HepG2 (cell line): Measurements from ENCODE around the gene C20orf202. TPM values are rescaled to one million over a fixed set of nuclear protein-coding genes. Genes with fewer than 3 reads are reported as not detected.

Experiments used
- AFF4 ChIP-seq: sonication (generic); formaldehyde crosslinking; IDR thresholded peaks from 2 replicates; pipeline ENCODE4 v1.4.0; 2020; ENCODE audit warnings: missing genetic modification reagents
- BCLAF1 ChIP-seq: fragments of 450-650 bp; IDR thresholded peaks from 2 replicates; pipeline ENCODE4 v1.6.1; 2017; ENCODE audit warnings: mild to moderate bottlenecking
- E2F2 ChIP-seq: sonication (generic); formaldehyde crosslinking; IDR thresholded peaks from 2 replicates; pipeline ENCODE4 v1.4.0; 2020; ENCODE audit warnings: missing genetic modification reagents, borderline replicate concordance
- ETV6 ChIP-seq: sonication (generic); formaldehyde crosslinking; conservative IDR thresholded peaks from 2 replicates; pipeline ENCODE4 v1.4.0; 2020; ENCODE audit warnings: missing genetic modification reagents
- HNF4A ChIP-seq: sonication (generic); formaldehyde crosslinking; IDR thresholded peaks from 2 replicates; pipeline ENCODE4 v1.4.0; 2020; ENCODE audit warnings: missing genetic modification reagents
- ISL2 ChIP-seq: sonication (generic); formaldehyde crosslinking; IDR thresholded peaks from 2 replicates; pipeline ENCODE4 v1.5.0; 2020; ENCODE audit warnings: missing genetic modification reagents
- KDM6A ChIP-seq: IDR thresholded peaks from 2 replicates; pipeline ENCODE4 v1.6.1; 2016; ENCODE audit warnings: low read depth
- LRRFIP1 ChIP-seq: sonication (generic); formaldehyde crosslinking; conservative IDR thresholded peaks from 2 replicates; pipeline ENCODE4 v1.4.0; 2020; ENCODE audit warnings: missing genetic modification reagents
- MXI1 ChIP-seq: IDR thresholded peaks from 3 replicates; pipeline ENCODE4 v1.6.1; 2012; ENCODE audit warnings: low read depth, low read length, inconsistent platforms, borderline replicate concordance
- SMYD3 ChIP-seq: sonication (generic); formaldehyde crosslinking; IDR thresholded peaks from 2 replicates; pipeline ENCODE4 v1.8.1; 2023; ENCODE audit warnings: mild to moderate bottlenecking, missing genetic modification reagents
- ZBTB25 ChIP-seq: IDR thresholded peaks from 2 replicates; pipeline ENCODE4 v1.6.1; 2018; ENCODE audit warnings: missing genetic modification reagents
- ZBTB4 ChIP-seq: sonication (generic); formaldehyde crosslinking; IDR thresholded peaks from 2 replicates; pipeline ENCODE4 v1.4.0; 2020; ENCODE audit warnings: missing genetic modification reagents, mild to moderate bottlenecking, borderline replicate concordance
- ZNF124 ChIP-seq: sonication (generic); formaldehyde crosslinking; IDR thresholded peaks from 2 replicates; pipeline ENCODE4 v1.4.0; 2020; ENCODE audit warnings: missing genetic modification reagents
- ZSCAN25 ChIP-seq: sonication (generic); formaldehyde crosslinking; IDR thresholded peaks from 2 replicates; pipeline ENCODE4 v1.8.0; 2022; ENCODE audit warnings: mild to moderate bottlenecking, missing genetic modification reagents
- polyA plus RNA-seq, 8 experiments: library from polyadenylated mRNA; depleted of rRNA in 3 of 8; stranded (reverse) in 7 of 8; unstranded in 1 of 8; fragments of >200 nt; fragmentation: Illumina TruSeq in 4 of 8; extraction: Trizol in 4 of 8; gene quantifications; 2 replicates each; pipeline versions ENCODE4 v1.2.1 to v1.2.3, GENCODE V29; 2011 to 2016; ENCODE audit warnings: low read depth in 4 of 8, missing spikeins in 1 of 8, mixed read lengths in 1 of 8; ENCODE audit not compliant: insufficient read depth in 1 of 8
- total RNA-seq, 5 experiments: library from RNA; depleted of rRNA; stranded (reverse); fragments of >200 nt; fragmentation: Illumina TruSeq; extraction: Trizol; gene quantifications; 2 replicates each; pipeline ENCODE4 v1.2.3, GENCODE V29; 2016; ENCODE audit warnings: low read depth in 1 of 5

C20orf202 gene
- total and polyA plus RNA-seq, 2 of the 13 experiments (the other 11 are each of a cell fraction or from before 2014, with no cell fraction given): 0.20 to 1.2 TPM

GRCh38 chr20:1187605-1188171 is 15.6 kb upstream of the C20orf202 start (continued):
- TF ChIP-seq MXI1: peak; percentile 79; the same call in 1 of the 3 replicates
- no peak for TF ChIP-seq BCLAF1
- TF ChIP-seq ZBTB25: no peak
- no peak for TF ChIP-seq E2F2 (CRISPR knock-in tag)
- no peak for TF ChIP-seq ZBTB4 (CRISPR knock-in tag)
- TF ChIP-seq LRRFIP1 (CRISPR knock-in tag): no peak
- TF ChIP-seq ISL2: no peak
- TF ChIP-seq KDM6A (CRISPR knock-in tag): peak; percentile 48; the same call in 1 of the 2 replicates
- no peak for TF ChIP-seq AFF4 (CRISPR knock-in tag)
- TF ChIP-seq HNF4A (CRISPR knock-in tag): peak; percentile 90
- TF ChIP-seq ZNF124 (CRISPR knock-in tag): 0 out of 2 replicates have a peak, but pooled peaks have one; percentile 69
- TF ChIP-seq ZSCAN25 (CRISPR knock-in tag): no peak
- TF ChIP-seq ETV6: 0 out of 2 replicates have a peak, but pooled peaks have one; percentile 48
- no peak; the same call in 1 of the 2 replicates for TF ChIP-seq SMYD3 (CRISPR knock-in tag)
